Adrenal gland (tissue), 5 donors: ENCODE data around the gene PLEKHG4B.

ENCODE experiments used
- POLR2A ChIP-seq, 2 donors: fragments of 450-650 bp; IDR thresholded peaks; one replicate each; pipeline ENCODE4 v1.6.1; 2017; ENCODE audit warnings: antibody characterized with exemption in 2 of 2, mild to moderate bottlenecking in 2 of 2, moderate library complexity in 1 of 2
- TF ChIP-seq, protein P1 (sequence below), 6 experiments: fragments of 450-650 bp in 4 of 6; fragments of 200-600 bp in 2 of 6; sonication (generic) in 1 of 6; IDR thresholded peaks; 1 replicate in 5 of 6; 2 replicates in 1 of 6; pipeline versions ENCODE4 v1.5.1 to v1.8.0; 2016 to 2021; ENCODE audit warnings: antibody characterized with exemption in 6 of 6, mild to moderate bottlenecking in 2 of 6, moderate library complexity in 1 of 6
- donor health status: DM: no; HTN: no; CAD: no.

- TF ChIP-seq, protein P1, sequence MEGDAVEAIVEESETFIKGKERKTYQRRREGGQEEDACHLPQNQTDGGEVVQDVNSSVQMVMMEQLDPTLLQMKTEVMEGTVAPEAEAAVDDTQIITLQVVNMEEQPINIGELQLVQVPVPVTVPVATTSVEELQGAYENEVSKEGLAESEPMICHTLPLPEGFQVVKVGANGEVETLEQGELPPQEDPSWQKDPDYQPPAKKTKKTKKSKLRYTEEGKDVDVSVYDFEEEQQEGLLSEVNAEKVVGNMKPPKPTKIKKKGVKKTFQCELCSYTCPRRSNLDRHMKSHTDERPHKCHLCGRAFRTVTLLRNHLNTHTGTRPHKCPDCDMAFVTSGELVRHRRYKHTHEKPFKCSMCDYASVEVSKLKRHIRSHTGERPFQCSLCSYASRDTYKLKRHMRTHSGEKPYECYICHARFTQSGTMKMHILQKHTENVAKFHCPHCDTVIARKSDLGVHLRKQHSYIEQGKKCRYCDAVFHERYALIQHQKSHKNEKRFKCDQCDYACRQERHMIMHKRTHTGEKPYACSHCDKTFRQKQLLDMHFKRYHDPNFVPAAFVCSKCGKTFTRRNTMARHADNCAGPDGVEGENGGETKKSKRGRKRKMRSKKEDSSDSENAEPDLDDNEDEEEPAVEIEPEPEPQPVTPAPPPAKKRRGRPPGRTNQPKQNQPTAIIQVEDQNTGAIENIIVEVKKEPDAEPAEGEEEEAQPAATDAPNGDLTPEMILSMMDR (IDR thresholded peaks at IDR 0.05): no peak
- TF ChIP-seq POLR2A (IDR thresholded peaks at IDR 0.05): no peak
Measured at GRCh38 chr5:129820-130219, 37.9 kb downstream of the PLEKHG4B start.
